Measurements from ENCODE around the gene SYK.

DNA sequence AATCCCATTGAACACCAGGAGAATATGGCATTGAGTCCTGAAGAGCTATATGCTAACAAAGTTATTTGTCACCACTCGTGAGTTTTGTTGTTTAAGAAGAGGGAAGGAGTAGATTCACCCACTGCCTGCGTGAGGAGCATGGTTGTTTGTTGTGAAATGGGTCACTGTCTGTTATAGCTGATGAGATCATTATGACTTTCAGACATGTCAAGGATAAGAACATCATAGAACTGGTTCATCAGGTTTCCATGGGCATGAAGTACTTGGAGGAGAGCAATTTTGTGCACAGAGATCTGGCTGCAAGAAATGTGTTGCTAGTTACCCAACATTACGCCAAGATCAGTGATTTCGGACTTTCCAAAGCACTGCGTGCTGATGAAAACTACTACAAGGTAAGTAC lies 76.9 kb downstream of the SYK start:
- TF ChIP-seq POLR2AphosphoS5 (IDR thresholded peaks at IDR 0.05; ENCODE audit: low read depth, low read length): no peak
- TF ChIP-seq, protein P1, sequence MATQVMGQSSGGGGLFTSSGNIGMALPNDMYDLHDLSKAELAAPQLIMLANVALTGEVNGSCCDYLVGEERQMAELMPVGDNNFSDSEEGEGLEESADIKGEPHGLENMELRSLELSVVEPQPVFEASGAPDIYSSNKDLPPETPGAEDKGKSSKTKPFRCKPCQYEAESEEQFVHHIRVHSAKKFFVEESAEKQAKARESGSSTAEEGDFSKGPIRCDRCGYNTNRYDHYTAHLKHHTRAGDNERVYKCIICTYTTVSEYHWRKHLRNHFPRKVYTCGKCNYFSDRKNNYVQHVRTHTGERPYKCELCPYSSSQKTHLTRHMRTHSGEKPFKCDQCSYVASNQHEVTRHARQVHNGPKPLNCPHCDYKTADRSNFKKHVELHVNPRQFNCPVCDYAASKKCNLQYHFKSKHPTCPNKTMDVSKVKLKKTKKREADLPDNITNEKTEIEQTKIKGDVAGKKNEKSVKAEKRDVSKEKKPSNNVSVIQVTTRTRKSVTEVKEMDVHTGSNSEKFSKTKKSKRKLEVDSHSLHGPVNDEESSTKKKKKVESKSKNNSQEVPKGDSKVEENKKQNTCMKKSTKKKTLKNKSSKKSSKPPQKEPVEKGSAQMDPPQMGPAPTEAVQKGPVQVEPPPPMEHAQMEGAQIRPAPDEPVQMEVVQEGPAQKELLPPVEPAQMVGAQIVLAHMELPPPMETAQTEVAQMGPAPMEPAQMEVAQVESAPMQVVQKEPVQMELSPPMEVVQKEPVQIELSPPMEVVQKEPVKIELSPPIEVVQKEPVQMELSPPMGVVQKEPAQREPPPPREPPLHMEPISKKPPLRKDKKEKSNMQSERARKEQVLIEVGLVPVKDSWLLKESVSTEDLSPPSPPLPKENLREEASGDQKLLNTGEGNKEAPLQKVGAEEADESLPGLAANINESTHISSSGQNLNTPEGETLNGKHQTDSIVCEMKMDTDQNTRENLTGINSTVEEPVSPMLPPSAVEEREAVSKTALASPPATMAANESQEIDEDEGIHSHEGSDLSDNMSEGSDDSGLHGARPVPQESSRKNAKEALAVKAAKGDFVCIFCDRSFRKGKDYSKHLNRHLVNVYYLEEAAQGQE (IDR thresholded peaks at IDR 0.05; ENCODE audit: insufficient read depth in 1 of 2, low read depth in 2 of 2, low read length in 2 of 2): no peak
- TF ChIP-seq SIN3A (IDR thresholded peaks at IDR 0.05; ENCODE audit: borderline replicate concordance, insufficient read depth, low read length): no peak
- TF ChIP-seq TAF1 (IDR thresholded peaks at IDR 0.05; ENCODE audit: borderline replicate concordance, insufficient read depth, low read length): no peak
- TF ChIP-seq FOXP2 (optimal IDR thresholded peaks at IDR 0.05; ENCODE audit: borderline replicate concordance, extremely low read depth, extremely low read length, insufficient read depth): no peak

All from PFSK-1 (cell line).